Large intestine (tissue), 3 donors: ENCODE measurements around the gene NSUN3. TPM values are rescaled to one million over a fixed set of nuclear protein-coding genes. Genes with fewer than 3 reads are reported as not detected.
"Not testable (repeated sequence)": the region's sequence is repeated elsewhere in the genome, so short reads cannot be mapped to it uniquely, and the experiment has no call there.

Experiments used
- DNase-seq, 2 donors: peaks; one replicate each; pipeline versions ENCODE4 v3.0.0 to v3.0.0-alpha.2; 2013
- H3K27ac ChIP-seq: one replicate; pipeline ENCODE4 v1.5.1; 2013; ENCODE audit warnings: low read length
- H3K27me3 ChIP-seq: 2 replicates; pipeline ENCODE4 v1.6.1; 2013; ENCODE audit warnings: low read length; ENCODE audit not compliant: control insufficient read depth, insufficient read depth
- H3K36me3 ChIP-seq: 2 replicates; pipeline ENCODE4 v1.6.1; 2013; ENCODE audit warnings: low read length; ENCODE audit not compliant: control insufficient read depth, insufficient read depth
- H3K4me1 ChIP-seq: one replicate; pipeline ENCODE4 v1.6.1; 2013; ENCODE audit warnings: low read length; ENCODE audit not compliant: control insufficient read depth, insufficient read depth
- H3K4me3 ChIP-seq: one replicate; pipeline ENCODE4 v1.5.1; 2013; ENCODE audit warnings: low read length
- H3K9me3 ChIP-seq: one replicate; pipeline ENCODE4 v1.6.1; 2013; ENCODE audit warnings: mild to moderate bottlenecking, low read depth, low read length, moderate library complexity; ENCODE audit not compliant: control insufficient read depth
- WGBS: methylation state at CpG from one replicate; pipeline ENCODE4 v1.1.5; 2013; ENCODE audit warnings: low lambda C conversion rate; ENCODE audit not compliant: insufficient coverage; 5-methylcytosine and 5-hydroxymethylcytosine counted together
- polyA plus RNA-seq: library from polyadenylated mRNA; unstranded; fragments of 120-200 nt; gene quantifications from one replicate; pipeline ENCODE4 v1.2.1, GENCODE V29; 2013

NSUN3 gene
- polyA plus RNA-seq, 1 donor, result 11.8 TPM

DNA sequence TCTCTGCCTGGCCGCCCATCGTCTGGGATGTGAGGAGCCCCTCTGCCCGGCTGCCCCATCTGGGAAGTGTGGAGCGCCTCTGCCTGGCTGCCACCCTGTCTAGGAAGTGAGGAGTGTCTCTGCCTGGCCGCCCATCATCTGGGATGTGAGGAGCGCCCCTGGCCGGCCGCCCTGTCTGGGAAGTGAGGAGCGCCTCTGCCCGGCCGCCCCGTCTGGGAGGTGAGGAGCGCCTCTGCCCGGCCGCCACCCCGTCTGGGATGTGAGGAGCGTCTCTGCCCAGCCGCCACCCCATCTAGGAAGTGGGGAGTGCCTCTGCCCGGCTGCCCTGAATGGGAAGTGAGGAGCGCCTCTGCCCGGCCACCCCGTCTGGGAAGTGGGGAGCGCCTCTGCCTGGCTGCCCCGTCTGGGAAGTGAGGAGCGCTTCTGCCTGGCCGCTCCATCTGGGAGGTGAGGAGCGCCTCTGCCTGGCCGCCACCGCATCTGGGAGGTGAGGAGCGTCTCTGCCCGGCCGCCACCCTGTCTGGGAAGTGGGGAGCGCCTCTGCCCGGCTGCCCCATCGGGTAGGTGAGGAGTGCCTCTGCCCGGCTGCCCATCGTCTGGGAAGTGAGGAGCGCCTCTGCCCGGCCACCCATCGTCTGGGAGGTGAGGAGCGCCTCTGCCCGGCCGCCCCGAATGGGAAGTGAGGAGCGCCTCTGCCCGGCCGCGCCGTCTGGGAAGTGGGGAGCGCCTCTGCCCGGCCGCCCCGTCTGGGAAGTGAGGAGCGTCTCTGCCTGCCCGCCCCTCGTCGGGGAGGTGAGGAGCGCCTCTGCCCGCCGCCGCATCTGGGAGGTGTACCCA lies 18.5 kb upstream of the NSUN3 start:
- H3K27me3 ChIP-seq, H3K4me1 ChIP-seq, H3K27ac ChIP-seq, H3K36me3 ChIP-seq, H3K4me3 ChIP-seq, DNase-seq: not testable (repeated sequence)
- H3K9me3 ChIP-seq, result peaks cover 13% of the 10 kb centered on the region
- no CpG with 5 or more reads among the region's 61 CpGs for WGBS

DNA sequence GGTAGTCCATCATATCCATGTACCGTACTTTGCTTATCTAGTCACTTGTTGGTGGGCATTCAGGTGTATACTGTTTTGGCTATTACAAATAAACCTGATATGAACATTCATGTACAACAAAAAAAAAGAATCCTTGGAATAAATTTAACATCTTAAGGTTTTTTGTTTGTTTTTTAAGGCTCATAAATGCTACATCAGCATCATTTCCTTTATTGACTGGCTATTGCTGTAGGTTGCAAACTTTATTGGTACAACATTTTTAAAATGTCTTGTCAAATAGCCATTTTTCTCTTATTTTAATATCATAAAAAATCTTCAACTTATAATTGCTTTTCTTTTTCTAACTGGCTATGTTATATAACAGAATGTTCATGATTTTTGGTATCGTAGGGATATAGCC lies 16.3 kb upstream of the NSUN3 start:
- Histone ChIP-seq H3K36me3 (peaks cover 2% of the 10 kb centered on the region), H3K9me3 (peaks cover 13% of the 10 kb centered on the region), H3K4me1 (no peaks in the 10 kb centered on the region), H3K27me3 (no peaks in the 10 kb centered on the region), H3K27ac (no peak overlapping the region), H3K4me3 (no peak overlapping the region)
- 100% methylated on average over 2 of the region's 2 CpGs for WGBS
- no peak for DNase-seq

DNA sequence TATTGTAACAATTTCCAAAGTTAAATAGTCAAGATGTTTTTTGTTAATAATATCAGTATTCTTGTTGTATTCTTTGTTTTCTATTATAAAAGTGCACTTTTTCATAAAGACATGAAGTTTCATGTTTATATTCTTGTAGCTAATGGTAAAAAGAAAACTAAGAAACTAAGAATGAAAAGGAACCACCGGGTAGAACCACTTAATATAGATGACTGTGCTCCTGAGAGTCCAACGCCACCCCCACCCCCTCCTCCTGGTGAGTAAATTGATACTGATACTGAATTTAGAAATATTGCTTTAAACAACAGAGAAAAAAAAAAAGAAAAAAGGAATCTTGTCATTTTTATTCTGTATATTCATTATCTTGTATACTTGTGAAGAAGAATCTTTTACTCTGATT lies 13.6 kb upstream of the NSUN3 start:
- WGBS, result no CpG with 5 or more reads among the region's 2 CpGs
- H3K9me3 ChIP-seq, result peaks cover 6% of the 10 kb centered on the region

DNA sequence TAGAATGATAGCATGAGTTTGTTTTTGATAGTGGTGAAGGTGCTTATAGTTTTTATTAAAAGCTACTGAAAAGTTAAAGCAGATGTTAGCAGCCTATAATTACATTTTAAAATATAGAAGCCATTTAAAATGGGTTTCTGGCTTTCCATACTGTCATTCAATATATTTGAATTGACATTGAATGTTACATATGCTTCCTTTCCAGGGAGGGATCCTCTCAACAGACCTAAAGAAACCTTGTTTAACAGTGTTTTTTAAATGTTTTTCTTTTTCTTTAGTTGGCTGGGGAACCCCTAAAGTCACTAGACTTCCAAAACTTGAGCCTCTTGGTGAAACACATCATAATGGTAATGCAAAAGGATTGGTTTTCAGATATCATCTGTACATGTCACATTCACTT lies 12.3 kb upstream of the NSUN3 start:
- no peak for DNase-seq
- Histone ChIP-seq H3K27ac (no peak overlapping the region), H3K4me3 (no peak overlapping the region), H3K4me1 (no peaks in the 10 kb centered on the region), H3K36me3 (no peaks in the 10 kb centered on the region), H3K9me3 (no peaks in the 10 kb centered on the region), H3K27me3 (no peaks in the 10 kb centered on the region)

More for the DNA sequence above, 13.6 kb upstream of the NSUN3 start:
- Histone ChIP-seq H3K27me3 (no peaks in the 10 kb centered on the region), H3K4me1 (no peaks in the 10 kb centered on the region), H3K27ac (no peak overlapping the region), H3K36me3 (peaks cover 2% of the 10 kb centered on the region), H3K4me3 (no peak overlapping the region)
- DNase-seq, result no peak

DNA sequence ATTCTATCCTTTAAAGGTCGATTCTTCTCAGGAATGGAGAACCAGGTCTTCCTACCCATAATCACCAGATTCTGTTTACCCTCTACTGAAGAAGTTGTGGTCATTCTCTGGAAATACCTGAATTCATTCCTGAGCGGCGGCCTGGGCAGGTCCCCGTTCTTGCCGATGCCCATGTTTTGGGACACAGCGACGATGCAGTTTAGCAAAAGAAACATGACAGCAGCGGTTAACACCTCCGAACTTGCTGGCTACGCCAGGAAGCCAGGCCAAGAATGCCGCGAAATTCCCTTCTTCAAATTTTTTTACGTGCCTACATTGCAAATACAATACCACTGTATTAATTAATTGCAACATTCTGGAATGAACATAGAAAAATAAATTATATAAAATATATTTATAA lies 1.6 kb upstream of the NSUN3 start:
- WGBS, result no CpG with 5 or more reads among the region's 13 CpGs
- Histone ChIP-seq H3K9me3 (no peaks in the 10 kb centered on the region), H3K27ac (no peak overlapping the region), H3K4me1 (peaks cover 6% of the 10 kb centered on the region), H3K36me3 (peaks cover 3% of the 10 kb centered on the region), H3K4me3 (no peak overlapping the region), H3K27me3 (no peaks in the 10 kb centered on the region)
- DNase-seq, result no peak

DNA sequence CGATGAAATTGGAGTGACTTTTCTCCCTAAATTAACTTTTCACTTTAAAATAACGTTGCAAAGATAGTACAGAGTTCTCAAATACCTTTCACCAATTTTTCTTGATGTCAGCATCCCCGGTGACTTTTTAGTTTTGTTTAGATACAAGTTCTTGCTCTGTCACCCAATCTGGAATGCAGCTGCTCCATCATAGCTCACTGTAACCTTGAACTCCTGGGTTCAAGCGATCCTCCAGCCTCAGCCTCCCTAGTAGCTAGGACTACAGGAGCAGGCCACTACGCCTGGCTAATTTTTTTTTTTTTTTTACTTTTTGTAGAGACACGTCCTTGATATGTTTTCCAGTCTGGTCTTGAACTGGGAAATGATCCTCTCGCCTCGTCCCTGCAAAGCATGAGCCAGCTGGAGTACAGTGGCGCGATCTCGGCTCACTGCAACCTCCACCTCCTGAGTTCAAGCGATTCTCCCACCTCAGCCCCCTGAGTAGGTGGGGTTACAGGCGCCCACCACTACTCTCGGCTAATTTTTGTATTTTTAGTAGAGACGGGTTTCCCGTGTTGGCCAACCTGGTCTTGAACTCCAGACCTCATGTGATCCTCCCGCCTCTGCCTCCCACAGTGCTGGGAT lies 747 bp downstream of the NSUN3 start:
- DNase-seq, result no peak
- peak overlapping the region; percentile 66 for H3K4me3 ChIP-seq
- H3K36me3 ChIP-seq, result peaks cover 13% of the 10 kb centered on the region
- H3K27me3 ChIP-seq, result no peaks in the 10 kb centered on the region
- peak overlapping the region; percentile 96 for H3K27ac ChIP-seq
- 0% methylated on average over 2 of the region's 17 CpGs for WGBS
- H3K4me1 ChIP-seq, result peaks cover 6% of the 10 kb centered on the region
- H3K9me3 ChIP-seq, result no peaks in the 10 kb centered on the region

DNA sequence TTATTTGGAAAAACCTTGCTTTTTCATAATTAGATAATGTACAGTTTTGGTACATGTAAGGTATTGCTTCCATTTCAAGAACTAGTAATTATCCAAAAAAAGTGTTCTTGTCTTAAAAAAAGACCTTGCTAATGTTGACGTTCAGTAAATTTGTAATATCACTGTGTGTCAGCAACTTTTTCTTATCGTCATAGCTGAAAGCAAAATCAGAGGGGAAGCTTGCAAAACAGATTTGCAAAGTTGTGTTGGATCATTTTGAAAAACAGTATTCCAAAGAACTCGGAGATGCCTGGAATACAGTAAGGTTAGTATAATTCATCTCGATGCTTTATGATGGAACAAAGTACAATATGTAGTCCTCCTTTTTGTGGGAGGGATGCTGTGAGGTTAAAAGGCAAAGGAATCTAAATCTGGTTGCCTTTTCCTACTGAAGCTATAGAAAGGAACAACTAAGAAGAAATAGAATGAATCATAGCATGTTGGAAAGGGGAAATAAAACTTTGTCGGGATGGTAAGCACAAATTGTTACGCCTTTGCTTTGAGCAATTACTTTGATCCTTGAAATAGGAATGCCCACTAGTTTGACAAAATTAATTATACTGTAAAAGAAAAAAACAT lies 1.5 kb downstream of the NSUN3 start:
- H3K27ac ChIP-seq, result no peak overlapping the region
- DNase-seq, result no peak
- no peaks in the 10 kb centered on the region for H3K27me3 ChIP-seq
- no peak overlapping the region for H3K4me3 ChIP-seq
- peaks cover 6% of the 10 kb centered on the region for H3K4me1 ChIP-seq
- H3K9me3 ChIP-seq, result no peaks in the 10 kb centered on the region
- peaks cover 10% of the 10 kb centered on the region for H3K36me3 ChIP-seq
- WGBS, result 79% methylated on average over 3 of the region's 6 CpGs

DNA sequence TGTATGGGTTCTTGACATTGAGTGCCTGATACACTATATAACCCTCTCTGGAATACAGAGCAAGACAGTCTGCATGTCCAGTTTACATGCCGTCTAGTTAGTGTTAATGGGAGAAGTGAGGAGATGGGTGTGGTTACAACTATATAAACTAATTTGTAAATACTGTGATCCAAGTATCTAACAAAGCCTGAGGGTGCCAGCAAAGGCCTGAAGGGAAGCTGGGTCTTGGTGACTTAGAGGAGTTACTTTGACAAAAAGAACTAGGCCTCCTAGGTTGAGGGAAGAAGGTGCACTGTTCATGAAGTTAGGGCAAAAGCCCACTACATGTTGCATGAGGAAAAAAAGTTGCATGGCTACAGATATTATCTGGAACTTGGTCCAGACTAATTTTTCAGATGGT lies 2.3 kb downstream of the NSUN3 start:
- Histone ChIP-seq H3K27ac (no peak overlapping the region), H3K36me3 (peaks cover 10% of the 10 kb centered on the region), H3K27me3 (no peaks in the 10 kb centered on the region), H3K4me3 (no peak overlapping the region), H3K9me3 (no peaks in the 10 kb centered on the region), H3K4me1 (peaks cover 6% of the 10 kb centered on the region)
- no peak for DNase-seq
- no CpG with 5 or more reads among the region's 1 CpG for WGBS

DNA sequence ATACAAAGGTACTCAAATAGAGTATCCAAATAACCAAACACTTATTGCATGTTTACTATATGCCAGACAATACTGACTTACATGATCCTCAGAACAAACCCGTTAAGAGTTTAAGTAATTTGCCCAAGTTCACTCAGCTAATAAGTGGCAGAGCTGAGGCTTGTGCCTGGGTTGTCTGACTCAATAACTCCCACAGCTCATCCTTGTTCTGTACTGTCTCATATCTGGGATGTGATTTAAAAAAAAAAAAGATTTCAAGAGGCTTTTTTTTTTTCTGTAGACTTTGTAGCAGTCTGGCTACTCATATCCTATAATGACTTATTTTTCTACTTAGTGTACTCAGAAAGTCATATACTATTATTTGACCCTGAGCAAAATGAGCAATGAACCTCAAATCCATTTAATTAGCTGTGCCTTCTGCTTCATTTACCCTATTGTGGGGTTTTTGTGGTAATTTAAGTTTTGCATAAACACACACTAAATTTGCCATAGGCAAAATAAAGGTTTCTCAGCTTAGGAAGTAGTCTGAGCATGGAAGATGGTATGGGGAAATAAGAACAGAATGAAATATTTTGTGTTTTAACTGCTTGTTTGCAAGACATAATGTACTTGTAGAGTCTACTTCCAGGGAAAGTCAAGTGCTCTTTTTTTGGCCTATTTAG lies 3.1 kb downstream of the NSUN3 start:
- DNase-seq, result no peak
- Histone ChIP-seq H3K4me1 (peaks cover 6% of the 10 kb centered on the region), H3K36me3 (peaks cover 10% of the 10 kb centered on the region), H3K27ac (no peak overlapping the region), H3K4me3 (no peak overlapping the region), H3K27me3 (no peaks in the 10 kb centered on the region), H3K9me3 (no peaks in the 10 kb centered on the region)
- WGBS, result no CpG with 5 or more reads among the region's 1 CpG
